HPDE6-E6E7 (cell line): ENCODE results near the gene DNAH6.
"Not testable (repeated sequence)": the region's sequence is repeated elsewhere in the genome, so short reads cannot be mapped to it uniquely, and the experiment has no call there.

Experiments used
- DNase-seq: peaks from one replicate; pipeline ENCODE4 v3.0.0; 2011; ENCODE audit warnings: missing footprints; ENCODE audit errors: extremely low spot score

DNAH6 gene

GRCh38 chr2:84841577-84841976 lies 325.3 kb downstream of the DNAH6 start:
- no peak for DNase-seq

GRCh38 chr2:84844141-84844540 lies 327.8 kb downstream of the DNAH6 start:
- no peak for DNase-seq

GRCh38 chr2:84846041-84846663 lies 329.9 kb downstream of the DNAH6 start:
- DNase-seq: no peak

GRCh38 chr2:84846741-84847142 lies 330.4 kb downstream of the DNAH6 start:
- no peak for DNase-seq

GRCh38 chr2:84847326-84848050 lies 331.2 kb downstream of the DNAH6 start:
- no peak for DNase-seq

GRCh38 chr2:84849271-84849952 lies 333.1 kb downstream of the DNAH6 start:
- DNase-seq: no peak

GRCh38 chr2:84850471-84850870 lies 334.2 kb downstream of the DNAH6 start:
- no peak for DNase-seq

- no peak for DNase-seq
These were observed 335.6 kb downstream of the DNAH6 start for GRCh38 chr2:84851876-84852275.

GRCh38 chr2:84854850-84855249 lies 338.6 kb downstream of the DNAH6 start:
- no peak for DNase-seq

- no peak for DNase-seq
These were observed 339.4 kb downstream of the DNAH6 start for GRCh38 chr2:84855731-84856130.

- DNase-seq: no peak
These were observed 340.5 kb downstream of the DNAH6 start for GRCh38 chr2:84856787-84857186.

GRCh38 chr2:84857566-84857965 lies 341.3 kb downstream of the DNAH6 start:
- no peak for DNase-seq

GRCh38 chr2:84858123-84858522 lies 341.8 kb downstream of the DNAH6 start:
- DNase-seq: no peak

- DNase-seq: no peak
These were observed 342.6 kb downstream of the DNAH6 start for GRCh38 chr2:84858937-84859336.

GRCh38 chr2:84861539-84861938 lies 345.2 kb downstream of the DNAH6 start:
- no peak for DNase-seq

GRCh38 chr2:84862006-84862405 lies 345.7 kb downstream of the DNAH6 start:
- no peak for DNase-seq

- DNase-seq: peak; percentile 35
These were observed 349.0 kb downstream of the DNAH6 start for GRCh38 chr2:84865181-84865783.

- DNase-seq: no peak
These were observed 349.8 kb downstream of the DNAH6 start for GRCh38 chr2:84866122-84866521.

GRCh38 chr2:84868327-84868726 lies 352.0 kb downstream of the DNAH6 start:
- not testable (repeated sequence) for DNase-seq
